Islet of Langerhans (tissue), 1 donor: ENCODE results near the gene SPDYE1.

ENCODE experiments used
- FAIRE-seq: peaks from one replicate; lab custom pipeline; 2011; peaks lifted over from hg19 to GRCh38; lab: Jason Lieb, UNC

SPDYE1 gene

GRCh38 chr7:44044315-44045225 lies 46.9 kb downstream of the SPDYE1 start, which contains the start of gene DBNL:
Gene DBNL, plus strand, starts transcription at chr7:44044702. Its CDS starts 36 bp downstream, at chr7:44044738.
- FAIRE-seq, result no peak

DNA sequence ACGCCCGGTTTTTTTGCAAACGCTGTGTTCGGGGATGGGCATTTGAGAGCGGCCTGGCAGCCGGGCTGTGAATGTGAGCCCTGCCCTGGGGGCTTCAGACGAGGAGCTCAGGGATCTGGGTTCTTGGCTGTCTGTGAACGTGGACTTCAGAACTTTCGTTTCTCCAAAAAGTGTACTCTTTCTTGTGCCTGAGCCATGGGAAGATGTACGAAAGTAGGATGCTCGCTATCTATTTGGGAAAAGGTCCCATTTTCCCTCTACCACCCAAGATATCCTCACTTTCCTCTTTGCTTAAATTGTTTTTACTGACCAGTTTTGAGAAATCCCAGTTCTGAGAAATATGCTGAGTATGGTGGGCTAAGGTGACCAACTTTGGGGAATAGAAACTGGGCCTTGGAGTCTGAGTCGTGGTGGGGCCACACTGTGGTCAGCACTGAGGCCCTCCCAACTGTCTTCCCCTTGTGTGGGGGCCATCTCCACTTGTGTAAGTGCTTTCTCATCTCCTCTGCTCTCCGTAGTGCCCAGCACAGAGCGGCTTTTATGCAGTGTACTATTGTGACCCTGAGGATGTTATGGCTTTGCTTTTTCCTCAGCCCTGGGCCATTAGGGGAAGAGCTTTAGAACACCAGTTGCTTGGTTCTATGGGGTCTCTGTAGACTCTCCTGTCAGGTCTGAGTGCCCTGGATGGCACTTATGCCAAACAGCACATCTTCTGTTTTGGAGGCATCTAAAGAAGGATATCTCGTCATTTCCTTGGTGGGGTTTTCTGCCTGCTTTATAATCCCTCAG lies 47.7 kb downstream of the SPDYE1 start:
- FAIRE-seq, result no peak

DNA sequence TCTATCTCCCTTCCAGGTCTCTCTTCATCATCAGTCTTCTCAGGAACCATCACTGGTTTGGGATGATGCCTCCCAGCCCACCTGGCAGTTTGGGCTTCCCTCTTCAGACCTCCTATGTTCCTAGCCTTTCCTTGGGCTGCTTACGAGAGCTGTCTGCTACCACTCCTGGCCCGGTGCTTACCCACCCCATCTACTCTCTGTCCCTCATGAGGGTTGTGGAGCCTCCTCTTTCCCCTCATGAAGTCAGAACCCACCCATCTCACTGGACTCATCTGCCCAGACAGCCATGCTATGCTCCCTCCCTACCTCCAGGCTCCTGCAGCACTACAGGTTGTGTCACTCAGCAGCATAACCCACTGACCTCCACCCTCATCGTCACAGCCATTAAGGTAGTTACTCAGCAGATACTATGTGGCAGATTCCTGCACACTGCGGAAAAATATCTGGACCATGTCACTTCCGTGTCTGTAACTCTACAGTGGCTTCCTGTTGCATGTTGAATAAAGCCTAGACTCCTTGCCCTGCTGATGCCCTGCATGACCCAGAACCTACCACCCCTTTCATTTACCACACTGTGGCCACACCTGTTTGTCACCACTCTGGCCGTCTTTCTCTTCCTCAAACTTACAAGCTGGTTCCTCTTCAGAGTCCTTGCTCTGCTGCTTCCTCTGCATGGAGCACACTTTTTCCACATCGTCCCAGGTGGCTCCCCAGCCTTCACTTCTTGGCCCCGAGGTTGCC lies 48.8 kb downstream of the SPDYE1 start:
- FAIRE-seq, result no peak

DNA sequence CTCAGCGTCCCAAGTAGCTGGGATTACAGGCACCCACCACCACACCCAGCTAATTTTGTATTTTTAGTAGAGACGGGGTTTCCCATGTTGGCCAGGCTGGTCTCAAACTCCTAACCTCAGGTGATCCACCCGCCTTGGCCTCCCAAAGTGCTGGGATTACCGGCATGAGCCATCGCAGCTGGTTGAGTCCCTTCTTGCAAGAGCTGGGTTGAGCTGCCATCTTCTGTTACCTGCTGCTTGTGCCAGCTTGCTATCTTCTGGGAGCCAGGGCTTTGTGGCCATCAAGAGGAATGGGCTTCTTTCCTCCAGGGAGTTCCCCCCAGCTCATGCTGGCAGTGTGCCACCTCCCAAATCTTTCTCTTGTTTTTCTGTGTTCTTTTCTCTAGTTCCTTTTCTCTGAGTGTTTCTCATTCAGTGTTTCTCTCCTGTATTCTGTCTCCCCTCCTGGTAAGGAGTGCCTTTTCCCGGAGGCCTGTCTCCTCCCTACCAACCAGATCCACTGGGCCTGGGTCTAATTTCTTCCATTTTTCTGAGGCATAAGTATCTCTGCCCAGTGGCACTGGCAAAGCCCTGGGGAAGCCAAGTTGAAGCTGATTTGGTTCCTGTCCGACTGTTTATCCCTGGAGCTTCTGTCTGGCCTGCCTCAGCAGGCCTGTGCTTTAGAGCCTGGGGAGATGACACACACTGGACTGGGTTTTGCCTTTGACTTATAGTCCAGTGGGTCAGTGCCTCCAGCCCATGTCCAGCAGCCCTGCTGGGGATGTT lies 50.5 kb downstream of the SPDYE1 start:
- FAIRE-seq, result no peak

DNA sequence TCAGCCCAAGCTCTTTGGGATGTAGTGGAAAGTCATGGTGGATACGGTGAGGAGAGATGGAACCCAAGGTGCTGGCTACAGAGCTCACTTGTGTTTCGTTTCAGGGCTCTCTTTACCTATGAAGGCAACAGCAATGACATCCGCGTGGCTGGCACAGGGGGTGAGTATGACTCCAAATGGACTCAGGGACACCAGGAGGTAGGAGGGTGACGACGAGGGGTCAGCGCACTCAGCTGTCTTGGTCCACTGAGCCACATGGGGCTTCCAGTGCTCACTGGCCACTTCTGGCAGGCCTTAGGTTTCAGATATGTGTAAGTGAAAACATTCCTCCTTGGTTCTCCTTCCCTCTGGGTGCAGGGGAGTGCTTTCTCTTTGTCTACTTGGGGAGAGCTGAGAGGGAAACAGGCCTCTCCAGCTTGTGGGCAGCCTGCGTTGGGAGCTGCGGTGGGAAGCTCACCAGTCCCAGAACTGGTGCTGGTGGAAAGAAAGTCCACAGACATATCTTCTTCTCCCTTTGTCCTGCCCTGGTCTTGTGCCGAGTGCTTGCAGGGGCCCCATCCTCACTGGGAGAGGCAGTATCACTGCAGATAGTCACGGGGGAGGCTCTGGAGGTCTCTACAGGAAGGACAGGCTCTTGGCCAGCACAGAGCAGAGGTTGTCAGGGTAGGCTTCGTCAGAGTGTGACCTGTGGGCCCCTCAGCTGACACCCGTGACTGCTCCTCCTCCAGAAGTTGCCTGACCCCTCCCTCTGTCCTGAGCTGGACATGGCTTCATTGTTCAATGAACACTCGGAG lies 52.6 kb downstream of the SPDYE1 start:
- FAIRE-seq, result no peak

GRCh38 chr7:44050915-44051560 lies 53.3 kb downstream of the SPDYE1 start:
- FAIRE-seq, result no peak

DNA sequence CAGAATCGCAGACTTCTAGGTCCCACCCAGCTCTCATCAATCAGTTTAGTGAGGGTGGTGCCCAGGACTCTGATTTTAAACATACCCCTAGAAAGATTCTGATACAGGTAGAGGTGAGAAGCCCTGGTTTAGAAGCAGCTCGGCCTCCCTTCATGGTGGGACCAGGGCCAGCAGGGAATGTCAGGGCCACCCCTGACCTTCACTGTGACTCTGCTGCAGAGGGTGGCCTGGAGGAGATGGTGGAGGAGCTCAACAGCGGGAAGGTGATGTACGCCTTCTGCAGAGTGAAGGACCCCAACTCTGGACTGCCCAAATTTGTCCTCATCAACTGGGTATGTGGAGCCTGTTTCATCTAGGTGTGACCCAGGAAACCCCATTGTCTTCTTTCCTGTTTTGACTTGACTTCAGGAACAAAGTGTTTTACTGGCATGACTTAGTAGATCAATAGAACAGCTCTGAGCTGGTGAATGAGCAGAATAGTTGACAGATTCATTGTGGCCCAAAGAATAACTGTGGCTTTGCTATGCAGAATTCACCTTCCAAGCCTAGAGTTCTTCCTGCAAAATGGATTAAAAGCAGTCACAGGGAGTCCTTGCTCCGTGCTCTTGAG lies 54.0 kb downstream of the SPDYE1 start:
- no peak for FAIRE-seq

- no peak for FAIRE-seq
These were observed 55.2 kb downstream of the SPDYE1 start for GRCh38 chr7:44052771-44053365.

GRCh38 chr7:44056681-44057080 lies 59.0 kb downstream of the SPDYE1 start:
- no peak for FAIRE-seq

- FAIRE-seq, result no peak
These were observed 59.6 kb downstream of the SPDYE1 start for GRCh38 chr7:44057181-44057848.

GRCh38 chr7:44057849-44058758 lies 60.4 kb downstream of the SPDYE1 start:
- FAIRE-seq, result no peak

DNA sequence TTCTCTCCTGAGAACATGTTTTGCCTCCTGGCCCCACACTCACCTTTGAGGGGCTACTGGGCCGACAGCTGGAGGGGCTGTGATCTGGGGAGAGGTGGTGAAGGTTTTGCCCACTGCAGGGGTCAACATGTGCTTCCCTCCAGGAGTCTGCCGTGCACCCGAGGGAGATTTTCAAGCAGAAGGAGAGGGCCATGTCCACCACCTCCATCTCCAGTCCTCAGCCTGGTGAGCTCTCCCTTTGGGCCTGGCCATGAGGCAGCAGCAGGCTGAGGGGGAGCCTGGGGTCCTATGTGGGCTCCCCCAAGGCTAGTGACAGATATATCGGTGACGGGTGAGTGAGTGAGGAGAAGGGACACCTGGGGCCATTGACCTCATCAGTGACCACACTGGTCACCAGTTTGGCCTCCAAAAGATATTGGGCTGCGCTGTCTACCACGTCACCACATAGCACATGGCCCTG lies 61.1 kb downstream of the SPDYE1 start:
- FAIRE-seq, result no peak

- no peak for FAIRE-seq
These were observed 61.8 kb downstream of the SPDYE1 start for GRCh38 chr7:44059219-44060090.
